ENCODE data around the gene AUP1.

AUP1 gene

GRCh38 chr2:74535440-74535965 is 6.0 kb upstream of the AUP1 start:
- DNase-seq, result no peak

- DNase-seq, result no peak
These were observed 4.9 kb upstream of the AUP1 start for GRCh38 chr2:74534411-74534810.

- DNase-seq, result no peak
These were observed 4.0 kb upstream of the AUP1 start for GRCh38 chr2:74533464-74533863.

- peak; percentile 51 for DNase-seq
These were observed 2.7 kb upstream of the AUP1 start for GRCh38 chr2:74532222-74532621.

- no peak for DNase-seq
These were observed 2.2 kb upstream of the AUP1 start for GRCh38 chr2:74531666-74532065.

GRCh38 chr2:74530239-74531187 is 1.0 kb upstream of the AUP1 start:
- peak; percentile 82 for DNase-seq

GRCh38 chr2:74528600-74529356 is 728 bp downstream of the AUP1 start:
- DNase-seq, result no peak

GRCh38 chr2:74527741-74528140 is 1.8 kb downstream of the AUP1 start:
- DNase-seq, result no peak

GRCh38 chr2:74526649-74527230 is 2.8 kb downstream of the AUP1 start:
- DNase-seq, result no peak

- peak; percentile 57 for DNase-seq
These were observed 3.5 kb downstream of the AUP1 start, which contains the start of gene DQX1 for GRCh38 chr2:74525717-74526648. Gene DQX1 (minus strand): TSS chr2:74526231. CDS start chr2:74525729, 502 bp downstream.

GRCh38 chr2:74524955-74525716 is 4.4 kb downstream of the AUP1 start:
- DNase-seq, result no peak

GRCh38 chr2:74524005-74524404 is 5.5 kb downstream of the AUP1 start:
- no peak for DNase-seq

- no peak for DNase-seq
These were observed 7.0 kb downstream of the AUP1 start for GRCh38 chr2:74522516-74522915.

- no peak for DNase-seq
These were observed 12.9 kb downstream of the AUP1 start for GRCh38 chr2:74516650-74517049.

GRCh38 chr2:74515981-74516633 is 13.4 kb downstream of the AUP1 start:
- DNase-seq, result peak; percentile 75

- no peak for DNase-seq
These were observed 14.1 kb downstream of the AUP1 start for GRCh38 chr2:74515271-74515980.

- no peak for DNase-seq
These were observed 14.9 kb downstream of the AUP1 start, which contains the start of gene TLX2 for GRCh38 chr2:74514368-74515270. Gene TLX2 (plus strand): TSS chr2:74514450. CDS start chr2:74514807, 357 bp downstream.

GRCh38 chr2:74513605-74514367 is 15.7 kb downstream of the AUP1 start:
- peak; percentile 28 for DNase-seq

All from activated CD4-positive, alpha-beta T cell treated with anti-CD3 and anti-CD28 coated beads, Interleukin-2, amount 50 U/mL, for 16 hours (primary cell).